Endothelial cell of umbilical vein (primary cell): ENCODE measurements around the gene GNB1L. TPM values are rescaled to one million over a fixed set of nuclear protein-coding genes. Genes with fewer than 3 reads are reported as not detected.

Experiments used
- BruUV-seq: library from RNA; stranded (reverse); fragments of 400-500 nt; replicated peaks from 2 replicates; lab custom pipeline; 2021; lab: Mats Ljungman, UMichigan
- CTCF ChIA-PET: fragments of 300-600, 350-600 bp; sonication (Branson Sonifier 250); formaldehyde crosslinking; loops from one replicate; lab custom pipeline; 2021; ENCODE audit warnings: antibody characterized with exemption, inconsistent platforms; lab: Charles Lee
- POLR2A ChIA-PET: fragments of 300-600, 350-600 bp; sonication (Branson Sonifier 250); formaldehyde crosslinking; loops from one replicate; lab custom pipeline; 2021; ENCODE audit warnings: antibody characterized with exemption, inconsistent platforms; lab: Charles Lee
- DNase-seq: peaks from one replicate; pipeline ENCODE4 v3.0.0-alpha.2; 2011; ENCODE audit warnings: low read depth, low spot score
- FAIRE-seq: peaks from 2 replicates; lab custom pipeline; 2011; peaks lifted over from hg19 to GRCh38; lab: Jason Lieb, UNC
- H2AFZ ChIP-seq: 2 replicates; pipeline ENCODE4 v1.6.0; 2012; ENCODE audit warnings: low read depth, low read length, control low read depth, inconsistent platforms
- H3K27ac ChIP-seq: 2 replicates; pipeline ENCODE4 v1.5.1; 2011; ENCODE audit warnings: low read depth, mild to moderate bottlenecking, control low read depth, low read length, moderate library complexity; ENCODE audit not compliant: insufficient read depth
- H3K27me3 ChIP-seq, 2 experiments: 2 replicates each; pipeline versions ENCODE4 v1.6.0 to v1.6.1; 2011; ENCODE audit warnings: low read length in 2 of 2, mixed read lengths in 1 of 2; ENCODE audit not compliant: control insufficient read depth in 2 of 2, insufficient read depth in 2 of 2
- H3K36me3 ChIP-seq, 2 experiments: 2 replicates in 1 of 2; 3 replicates in 1 of 2; pipeline ENCODE4 v1.5.1; 2011; ENCODE audit warnings: low read length in 2 of 2, mild to moderate bottlenecking in 1 of 2, moderate library complexity in 1 of 2; ENCODE audit not compliant: control insufficient read depth in 2 of 2, insufficient read depth in 2 of 2; ENCODE audit errors: extremely low read depth in 1 of 2
- H3K4me1 ChIP-seq: 3 replicates; pipeline ENCODE4 v1.5.1; 2011; ENCODE audit warnings: mild to moderate bottlenecking, low read length; ENCODE audit not compliant: control insufficient read depth, insufficient read depth; ENCODE audit errors: extremely low read depth
- H3K4me2 ChIP-seq: 2 replicates; pipeline ENCODE4 v1.6.1; 2011; ENCODE audit warnings: low read length, control low read depth, mixed read lengths; ENCODE audit not compliant: insufficient read depth
- H3K4me3 ChIP-seq, 3 experiments: fragments of 200-600 bp in 1 of 3; sonication (generic), shearing (Covaris generic) in 1 of 3; replicated peaks in 1 of 3; 2 replicates each; pipeline ENCODE4 v1.5.1; 2011 to 2016; ENCODE audit warnings: control low read depth in 3 of 3, low read length in 3 of 3, mild to moderate bottlenecking in 2 of 3, inconsistent platforms in 1 of 3, low read depth in 1 of 3, moderate library complexity in 1 of 3; ENCODE audit not compliant: insufficient read depth in 1 of 3
- H3K79me2 ChIP-seq: 2 replicates; pipeline ENCODE4 v1.6.0; 2012; ENCODE audit warnings: low read length, inconsistent platforms; ENCODE audit not compliant: control insufficient read depth, insufficient read depth
- H3K9ac ChIP-seq: replicated peaks from 2 replicates; pipeline ENCODE3; 2011; ENCODE audit warnings: low read length, control low read depth; ENCODE audit not compliant: insufficient read depth; ENCODE audit errors: extremely low read depth
- H3K9me1 ChIP-seq: replicated peaks from 3 replicates; pipeline ENCODE4 v1.6.0; 2011; ENCODE audit warnings: mild to moderate bottlenecking, low read length; ENCODE audit not compliant: control insufficient read depth, insufficient read depth; ENCODE audit errors: extremely low read depth
- H3K9me3 ChIP-seq: replicated peaks from 2 replicates; pipeline ENCODE4 v1.5.1; 2012; ENCODE audit warnings: low read length, inconsistent platforms; ENCODE audit not compliant: control insufficient read depth, insufficient read depth
- H4K20me1 ChIP-seq: replicated peaks from 2 replicates; pipeline ENCODE3; 2011; ENCODE audit warnings: mild to moderate bottlenecking, low read length; ENCODE audit not compliant: control insufficient read depth, insufficient read depth; ENCODE audit errors: extremely low read depth
- EZH2 ChIP-seq: IDR thresholded peaks from 2 replicates; pipeline ENCODE4 v1.6.1; 2012; ENCODE audit warnings: borderline replicate concordance, low read depth, mild to moderate bottlenecking, moderate library complexity, low read length, inconsistent platforms; ENCODE audit not compliant: severe bottlenecking
- FOS ChIP-seq: IDR thresholded peaks from 2 replicates; pipeline ENCODE4 v1.6.1; 2011; ENCODE audit warnings: mild to moderate bottlenecking, low read length, moderate library complexity, borderline replicate concordance; ENCODE audit not compliant: insufficient read depth
- GATA2 ChIP-seq: IDR thresholded peaks from 2 replicates; pipeline ENCODE4 v1.7.0; 2011; ENCODE audit warnings: low read depth, mild to moderate bottlenecking, moderate library complexity, mixed read lengths, low read length; ENCODE audit not compliant: insufficient read length, insufficient read depth
- JUN ChIP-seq: IDR thresholded peaks from 2 replicates; pipeline ENCODE4 v1.6.1; 2011; ENCODE audit warnings: borderline replicate concordance, low read depth; ENCODE audit not compliant: insufficient read length, insufficient read depth
- MYC ChIP-seq: IDR thresholded peaks from one replicate; pipeline ENCODE4 v1.6.1; 2011; ENCODE audit warnings: mild to moderate bottlenecking, low read depth, low read length
- POLR2A ChIP-seq: IDR thresholded peaks from 2 replicates; pipeline ENCODE4 v1.6.1; 2012; ENCODE audit warnings: low read depth, mild to moderate bottlenecking, control low read depth, low read length
- POLR2AphosphoS5 ChIP-seq: IDR thresholded peaks from 2 replicates; pipeline ENCODE4 v1.6.1; 2012; ENCODE audit warnings: low read depth, mild to moderate bottlenecking, control low read depth, low read length, moderate library complexity; ENCODE audit not compliant: insufficient read depth
- dilution Hi-C: fragments of 300-500 bp; cut with MboI; formaldehyde crosslinking; loops from one replicate; pipeline ENCODE4 v1.15.0; 2019; ENCODE audit warnings: low sequenced_read_pairs; ENCODE audit not compliant: extremely low pct_ligation_motif_present
- intact Hi-C: fragments of 100-400 bp; cut with micrococcal nuclease; formaldehyde crosslinking; loops from one replicate; pipeline ENCODE4 v1.10.0; 2022
- polyA plus RNA-seq, 4 experiments: library from polyadenylated mRNA; depleted of rRNA in 3 of 4; stranded (reverse) in 3 of 4; unstranded in 1 of 4; fragments of >200 nt; gene quantifications; 2 replicates each; pipeline versions ENCODE4 v1.2.1 to v1.2.3, GENCODE V29; 2011 to 2012; ENCODE audit warnings: missing spikeins in 1 of 4
- total RNA-seq: library from RNA; stranded (reverse); gene quantifications from 2 replicates; pipeline ENCODE4 v1.2.3, GENCODE V29; 2021
- TF ChIP-seq, protein P1 (sequence below): IDR thresholded peaks from 2 replicates; pipeline ENCODE4 v1.6.1; 2011; ENCODE audit not compliant: insufficient read depth, insufficient read length
- TF ChIP-seq, protein P2 (sequence below), 2 donors: IDR thresholded peaks; 1 replicate in 1 of 2; 2 replicates in 1 of 2; pipeline ENCODE4 v1.5.1; 2011; ENCODE audit warnings: low read length in 2 of 2, mild to moderate bottlenecking in 2 of 2, moderate library complexity in 2 of 2, control low read depth in 1 of 2, inconsistent platforms in 1 of 2, low read depth in 1 of 2; ENCODE audit not compliant: insufficient read depth in 1 of 2; ENCODE audit errors: extremely low read depth in 1 of 2

GNB1L gene
- total and polyA plus RNA-seq, 2 donors (not counting 3 experiments of a cell fraction or from before 2014, with no cell fraction given): 5.4 to 5.9 TPM

DNA sequence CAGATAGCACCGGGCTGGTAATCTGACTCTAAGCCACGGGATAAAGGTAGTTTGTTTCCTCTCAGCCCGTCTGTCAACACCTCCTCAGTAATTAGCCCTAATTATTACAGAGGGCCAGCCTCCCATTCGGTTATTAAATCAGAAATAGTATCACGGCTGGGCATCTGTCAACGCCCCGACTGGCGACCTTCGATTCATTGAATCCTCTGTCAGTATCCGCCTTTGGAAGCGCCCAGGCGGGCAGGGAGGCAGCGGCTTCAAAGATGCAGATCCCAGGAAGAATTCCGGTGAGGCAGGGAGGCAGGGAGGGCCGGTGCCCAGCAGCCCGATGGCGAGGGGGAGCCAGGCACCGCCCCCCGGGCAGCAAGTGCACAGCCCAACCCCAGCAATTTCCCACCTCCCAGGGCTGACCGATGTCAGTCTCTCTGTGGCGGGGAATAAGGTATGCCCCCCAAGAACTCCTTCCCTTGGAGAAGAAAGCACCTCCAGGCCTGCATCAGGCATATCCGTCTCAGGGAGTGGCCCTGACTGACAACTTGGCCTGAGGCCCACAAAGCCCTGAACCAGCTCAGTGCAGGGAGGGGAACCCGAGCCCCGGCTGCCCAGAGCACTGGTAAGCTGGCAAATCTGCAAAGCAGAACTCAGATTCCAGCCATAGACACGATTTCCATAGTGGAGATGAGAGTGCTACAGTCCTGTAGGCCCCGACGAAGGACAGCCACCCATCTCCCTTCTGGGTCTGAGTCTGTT is 11.4 kb downstream of the GNB1L start:
- Histone ChIP-seq H4K20me1 (no peaks in the 10 kb centered on the region), H3K4me1 (peaks cover 28% of the 10 kb centered on the region), H3K9me1 (no peaks in the 10 kb centered on the region), H3K36me3 (no peaks in the 10 kb centered on the region), H3K79me2 (no peaks in the 10 kb centered on the region), H3K27ac (peak overlapping the region; percentile 80), H3K9ac (no peak overlapping the region), H3K4me3 (no peak overlapping the region), H3K27me3 (no peaks in the 10 kb centered on the region), H3K9me3 (no peaks in the 10 kb centered on the region), H2AFZ (no peak overlapping the region), H3K4me2 (no peak overlapping the region)
- dilution Hi-C loops (no loop called here), intact Hi-C loops (no loop called here)
- TF ChIP-seq POLR2AphosphoS5: no peak
- FAIRE-seq (no peak), DNase-seq (no peak)
- POLR2A ChIA-PET: interaction anchor here (1.3 kb wide), 1 partner anchor 11 kb away, joined by 4 read pairs; no protein-coding TSS in a partner anchor
- CTCF ChIA-PET: interaction anchor here (1.1 to 2.3 kb wide), 4 partner anchors 43 to 113 kb away, joined by 3 to 12 read pairs (median 7); no protein-coding TSS in a partner anchor
- BruUV-seq: no TSS peak

DNA sequence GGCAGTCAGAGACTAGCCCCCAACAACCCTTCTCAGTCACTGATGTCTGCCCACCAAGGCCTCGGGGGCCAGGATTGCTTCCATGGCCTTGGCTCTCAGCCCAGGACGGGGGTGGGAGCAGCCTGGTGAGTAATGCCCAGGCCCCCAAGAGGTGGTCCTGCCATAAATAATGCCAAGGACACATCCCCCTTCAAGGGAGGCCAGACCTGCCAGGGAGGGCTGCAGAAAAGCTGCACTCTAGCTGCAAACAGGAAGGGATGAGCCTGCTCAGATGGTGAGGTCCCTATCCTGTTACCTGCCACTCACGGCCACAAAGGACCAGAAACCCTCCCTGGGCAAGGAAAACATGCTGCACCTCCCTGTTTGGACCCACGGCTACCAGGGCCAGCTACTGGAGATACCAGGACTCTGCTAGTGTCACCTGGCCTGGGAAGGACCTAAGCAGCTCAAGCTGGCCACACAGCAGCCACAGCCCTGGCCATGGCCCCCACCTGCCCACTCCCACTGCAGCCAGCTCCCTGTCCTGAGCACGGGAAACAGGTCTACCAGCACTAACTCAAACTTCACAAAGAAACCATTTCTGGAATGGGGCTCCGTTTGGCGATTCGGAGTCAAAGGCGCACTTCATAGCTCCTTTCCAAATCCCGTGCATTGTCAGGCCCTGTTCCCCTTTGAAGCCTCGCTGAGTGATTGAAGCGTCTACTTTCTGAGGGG is 12.1 kb downstream of the GNB1L start:
- Histone ChIP-seq H3K9ac (no peak overlapping the region), H3K9me1 (no peaks in the 10 kb centered on the region), H3K27ac (no peak overlapping the region), H3K79me2 (no peaks in the 10 kb centered on the region), H3K36me3 (no peaks in the 10 kb centered on the region), H2AFZ (no peak overlapping the region), H3K9me3 (no peaks in the 10 kb centered on the region), H3K4me2 (no peak overlapping the region), H4K20me1 (no peaks in the 10 kb centered on the region), H3K4me3 (no peak overlapping the region), H3K27me3 (no peaks in the 10 kb centered on the region), H3K4me1 (peaks cover 28% of the 10 kb centered on the region)
- TF ChIP-seq FOS (no peak), POLR2A (no peak), MYC (no peak), POLR2AphosphoS5 (no peak), JUN (no peak), EZH2 (no peak), GATA2 (no peak)
- TF ChIP-seq, protein P1, sequence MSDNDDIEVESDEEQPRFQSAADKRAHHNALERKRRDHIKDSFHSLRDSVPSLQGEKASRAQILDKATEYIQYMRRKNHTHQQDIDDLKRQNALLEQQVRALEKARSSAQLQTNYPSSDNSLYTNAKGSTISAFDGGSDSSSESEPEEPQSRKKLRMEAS: no peak
- TF ChIP-seq, protein P2, sequence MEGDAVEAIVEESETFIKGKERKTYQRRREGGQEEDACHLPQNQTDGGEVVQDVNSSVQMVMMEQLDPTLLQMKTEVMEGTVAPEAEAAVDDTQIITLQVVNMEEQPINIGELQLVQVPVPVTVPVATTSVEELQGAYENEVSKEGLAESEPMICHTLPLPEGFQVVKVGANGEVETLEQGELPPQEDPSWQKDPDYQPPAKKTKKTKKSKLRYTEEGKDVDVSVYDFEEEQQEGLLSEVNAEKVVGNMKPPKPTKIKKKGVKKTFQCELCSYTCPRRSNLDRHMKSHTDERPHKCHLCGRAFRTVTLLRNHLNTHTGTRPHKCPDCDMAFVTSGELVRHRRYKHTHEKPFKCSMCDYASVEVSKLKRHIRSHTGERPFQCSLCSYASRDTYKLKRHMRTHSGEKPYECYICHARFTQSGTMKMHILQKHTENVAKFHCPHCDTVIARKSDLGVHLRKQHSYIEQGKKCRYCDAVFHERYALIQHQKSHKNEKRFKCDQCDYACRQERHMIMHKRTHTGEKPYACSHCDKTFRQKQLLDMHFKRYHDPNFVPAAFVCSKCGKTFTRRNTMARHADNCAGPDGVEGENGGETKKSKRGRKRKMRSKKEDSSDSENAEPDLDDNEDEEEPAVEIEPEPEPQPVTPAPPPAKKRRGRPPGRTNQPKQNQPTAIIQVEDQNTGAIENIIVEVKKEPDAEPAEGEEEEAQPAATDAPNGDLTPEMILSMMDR (IDR thresholded peaks at IDR 0.05; ENCODE audit: extremely low read depth in 1 of 2, insufficient read depth in 1 of 2, low read depth in 1 of 2, low read length in 2 of 2): no peak
- dilution Hi-C loops: no loop called here
- DNase-seq: no peak
- CTCF ChIA-PET: interaction anchor here (1.1 kb wide), 1 partner anchor 68 kb away, joined by 3 read pairs; no protein-coding TSS in a partner anchor
- POLR2A ChIA-PET: no interaction called here
- intact Hi-C loops: no loop called here
- BruUV-seq: no TSS peak
- FAIRE-seq: no peak
